HG03095 (cell line): Measurements from ENCODE around the gene SMPD3.
A peak's percentile ranks its signal among the peaks of the same experiment; 100 is the strongest.

Experiments
- ATAC-seq: cut with Tn5 transposase; IDR thresholded peaks from one replicate; pipeline ENCODE4 v1.9.1; 2021; ENCODE audit warnings: moderate library complexity; ENCODE audit not compliant: unreplicated experiment

The SMPD3 gene

GRCh38 chr16:68473358-68474070 lies 25.2 kb upstream of the SMPD3 start:
- ATAC-seq: no peak

DNA sequence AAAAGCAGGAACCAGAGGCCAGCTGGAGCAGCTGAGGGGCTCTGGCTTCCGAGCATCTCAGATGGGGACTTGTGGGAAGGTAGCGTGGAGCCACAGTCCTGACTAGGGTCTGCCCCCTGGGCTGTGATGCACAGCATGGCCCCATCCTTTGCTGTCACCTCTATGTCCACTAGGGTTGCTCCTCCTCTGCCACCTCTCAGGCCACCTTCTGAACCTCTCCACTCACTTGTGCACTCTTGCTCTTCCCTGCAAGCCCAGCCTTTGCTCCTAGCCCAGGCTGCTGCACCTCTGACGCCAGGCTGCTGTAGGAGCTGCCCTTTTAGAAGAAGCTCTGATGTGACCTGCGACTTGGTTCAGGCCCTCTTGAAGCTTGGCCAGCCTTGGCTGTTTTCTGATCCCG lies 24.3 kb upstream of the SMPD3 start:
- ATAC-seq: no peak

DNA sequence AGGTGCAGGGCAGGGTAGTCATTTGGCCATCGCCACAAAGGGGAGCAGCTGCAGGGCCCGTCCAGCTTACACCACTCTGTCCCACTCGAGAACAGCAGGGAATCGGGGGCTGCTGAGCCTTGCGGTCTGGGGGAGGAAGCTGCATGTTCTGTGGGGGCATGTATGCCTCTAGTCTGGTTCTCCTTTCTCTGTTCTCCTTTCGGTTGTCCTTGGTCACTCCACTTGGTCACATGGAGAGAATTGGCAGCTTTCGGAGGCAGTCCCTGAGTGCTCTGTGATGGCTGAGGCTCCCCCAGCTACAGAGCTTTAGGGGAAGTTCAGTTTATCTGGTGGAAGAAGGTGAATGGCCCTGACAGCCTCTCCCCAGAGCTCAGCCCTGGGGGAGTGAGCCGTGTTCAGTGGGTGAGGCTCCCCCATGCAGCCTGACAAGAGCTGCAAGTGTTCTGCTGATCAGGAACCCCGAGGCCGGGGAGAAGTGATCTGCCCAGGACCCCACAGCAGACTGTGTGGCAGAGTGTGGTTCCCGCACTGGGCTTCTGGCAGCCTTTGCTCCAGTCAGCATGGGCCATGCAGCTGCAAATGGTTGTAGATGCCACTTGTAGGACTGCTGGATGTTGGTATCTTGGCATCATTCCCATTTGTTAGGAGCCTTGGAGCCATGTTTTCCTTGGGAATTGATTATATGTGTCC lies 22.3 kb upstream of the SMPD3 start:
- peak; percentile 84 for ATAC-seq

DNA sequence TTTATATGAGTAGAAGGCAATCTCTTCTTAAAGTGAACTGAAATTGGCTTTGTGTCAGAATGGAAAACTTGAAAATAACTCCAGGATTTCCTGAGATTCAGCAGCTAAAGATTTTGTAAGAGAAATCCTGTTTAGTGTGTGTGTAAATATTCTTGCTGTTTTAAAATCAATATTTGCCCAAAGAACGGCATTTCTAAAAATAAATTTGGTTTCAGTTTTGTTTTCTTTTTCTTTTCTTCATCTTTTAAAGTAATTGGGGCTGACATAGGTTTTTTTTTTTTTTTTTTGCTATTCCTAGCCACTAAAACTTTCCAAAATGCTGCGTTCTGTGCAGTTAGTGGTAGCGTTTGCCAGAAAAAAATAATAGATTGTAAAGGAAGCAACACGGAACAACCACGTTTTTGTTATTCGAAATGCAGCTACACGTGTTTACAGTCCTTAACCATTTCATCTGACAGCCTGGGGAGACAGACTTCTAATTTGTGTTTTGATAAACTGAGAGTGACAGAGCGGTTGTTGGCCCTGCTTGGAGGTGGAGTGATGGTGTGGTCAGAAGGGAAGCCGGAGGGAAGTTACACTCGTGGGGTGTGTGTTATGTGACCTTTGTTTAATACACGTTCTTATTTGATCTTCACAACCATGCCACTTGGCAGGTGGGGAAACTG lies 21.6 kb upstream of the SMPD3 start:
- peak; percentile 17 for ATAC-seq

DNA sequence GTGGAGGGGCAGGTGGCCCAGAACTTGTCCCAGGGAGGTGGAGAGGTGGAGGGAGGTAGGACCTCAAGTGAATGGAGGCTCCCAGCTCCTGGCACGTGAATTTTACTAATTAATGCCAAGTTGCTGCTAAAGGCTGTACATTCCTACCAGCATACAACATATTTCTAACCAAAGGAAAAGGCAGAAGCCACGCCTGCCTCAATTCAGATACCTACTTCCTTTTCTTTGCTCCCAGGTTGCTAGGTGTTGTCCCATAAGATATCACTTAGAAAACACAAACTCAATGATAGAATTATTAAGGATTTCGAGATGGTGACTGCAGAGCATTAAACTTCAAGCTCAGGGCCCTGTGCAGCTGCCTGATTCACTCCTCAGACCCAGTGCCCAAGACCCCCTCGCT lies 20.5 kb upstream of the SMPD3 start:
- no peak for ATAC-seq

DNA sequence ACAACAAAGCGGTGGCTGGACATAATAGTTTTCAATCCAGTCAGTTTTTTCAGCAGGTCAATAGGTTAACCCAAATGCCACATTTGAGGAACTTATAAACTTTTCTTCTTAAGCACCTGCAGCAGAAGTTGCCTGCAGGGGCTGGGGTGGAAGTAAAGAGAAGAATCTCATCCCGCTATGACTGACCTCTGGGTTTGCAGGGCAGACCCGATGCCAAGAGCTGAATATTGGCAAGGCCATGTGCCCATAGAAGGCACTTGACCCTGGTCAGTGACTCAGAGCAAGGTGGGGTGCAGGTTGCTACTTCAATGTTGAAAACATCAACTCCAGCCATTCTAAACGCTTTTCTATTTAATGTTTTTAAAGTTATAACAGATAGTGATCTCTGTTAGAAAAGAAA lies 17.9 kb upstream of the SMPD3 start:
- no peak for ATAC-seq

DNA sequence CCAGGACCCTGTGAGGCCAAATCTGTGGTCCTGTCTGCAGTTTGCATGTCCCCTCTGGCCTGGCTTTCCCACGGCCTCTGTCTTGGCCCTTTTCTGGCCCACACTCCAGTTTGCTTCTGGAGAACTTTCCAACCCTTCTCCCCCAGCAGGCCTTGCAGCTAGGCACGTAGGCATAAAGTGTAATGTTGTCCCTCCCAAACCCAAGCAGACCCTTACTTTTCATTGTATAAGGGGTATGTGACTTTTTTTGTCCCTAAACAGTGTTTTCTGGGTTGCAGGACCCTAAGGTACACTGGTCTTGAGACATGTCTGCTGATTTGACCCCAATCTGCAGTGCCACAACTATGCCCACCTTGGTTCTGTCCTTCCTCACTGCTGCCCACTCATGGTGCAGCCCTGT lies 15.6 kb upstream of the SMPD3 start:
- no peak for ATAC-seq

DNA sequence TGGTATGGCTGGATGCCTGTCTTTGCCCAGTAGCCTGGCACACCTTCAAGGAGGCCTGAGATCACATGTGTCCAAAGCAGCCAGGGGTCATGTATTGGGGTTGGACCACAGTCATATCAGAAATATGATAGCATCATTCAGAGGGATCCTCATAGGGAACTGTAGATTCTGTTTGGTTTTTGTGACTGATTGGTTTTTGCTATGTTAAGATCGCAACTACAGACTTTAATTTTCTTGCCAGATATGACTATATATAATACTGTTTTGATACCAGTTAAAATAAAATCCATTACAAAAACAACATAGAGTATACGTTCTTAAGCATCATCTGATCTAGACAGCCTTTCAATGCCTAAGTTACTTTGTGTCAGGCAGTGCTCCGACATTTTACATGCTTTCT lies 11.8 kb upstream of the SMPD3 start:
- no peak for ATAC-seq

DNA sequence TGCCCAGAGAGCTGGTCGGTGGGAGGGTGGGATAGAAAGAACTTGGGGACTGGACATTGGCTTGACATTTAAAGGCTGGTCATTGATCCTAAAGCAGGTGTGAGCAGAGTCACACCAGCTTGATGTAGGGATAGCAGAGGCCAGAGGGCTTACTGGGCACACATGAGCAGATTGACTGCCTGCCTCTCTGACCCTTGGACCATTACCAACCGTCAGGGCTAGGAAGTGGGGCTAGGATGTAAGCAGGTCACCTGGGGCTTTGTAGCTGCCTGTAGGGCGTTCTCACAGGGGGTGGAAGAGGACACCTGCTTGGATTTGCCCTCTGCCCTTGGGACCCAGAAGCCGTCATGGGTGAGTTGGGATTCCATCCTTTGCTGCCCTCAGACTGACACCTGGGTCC lies 11.1 kb upstream of the SMPD3 start:
- no peak for ATAC-seq

GRCh38 chr16:68458551-68458950 lies 10.2 kb upstream of the SMPD3 start:
- ATAC-seq: no peak

GRCh38 chr16:68458101-68458500 lies 9.8 kb upstream of the SMPD3 start:
- no peak for ATAC-seq

GRCh38 chr16:68455631-68456030 lies 7.3 kb upstream of the SMPD3 start:
- ATAC-seq: no peak

DNA sequence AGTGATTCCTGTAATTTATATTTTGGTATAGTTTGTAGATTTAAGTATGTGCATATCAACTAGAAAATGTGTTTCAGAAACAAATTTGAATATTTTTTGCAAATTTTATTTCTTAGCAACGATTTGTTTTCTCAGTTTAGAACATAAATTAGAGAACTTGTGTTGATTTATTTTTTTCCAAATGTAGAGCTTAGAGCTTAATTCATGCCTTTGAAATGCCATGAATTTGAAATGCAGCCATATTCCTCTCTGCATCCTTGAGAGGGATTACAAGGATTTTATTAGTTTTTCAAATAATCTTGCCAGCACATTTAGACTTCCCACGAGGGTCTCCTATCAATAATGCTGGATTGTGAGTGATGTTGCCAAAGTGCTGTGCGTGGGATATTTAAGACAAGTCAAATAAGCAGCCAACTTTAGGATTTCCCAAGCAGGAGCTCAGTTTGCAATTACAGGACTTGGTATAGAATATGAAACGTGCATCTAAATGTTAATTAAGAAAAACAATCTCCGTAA lies 6.7 kb upstream of the SMPD3 start:
- ATAC-seq: no peak

GRCh38 chr16:68453816-68454215 lies 5.5 kb upstream of the SMPD3 start:
- no peak for ATAC-seq

- no peak for ATAC-seq
Observed at GRCh38 chr16:68452176-68452575, 3.9 kb upstream of the SMPD3 start.

GRCh38 chr16:68451676-68452075 lies 3.4 kb upstream of the SMPD3 start:
- ATAC-seq: no peak

DNA sequence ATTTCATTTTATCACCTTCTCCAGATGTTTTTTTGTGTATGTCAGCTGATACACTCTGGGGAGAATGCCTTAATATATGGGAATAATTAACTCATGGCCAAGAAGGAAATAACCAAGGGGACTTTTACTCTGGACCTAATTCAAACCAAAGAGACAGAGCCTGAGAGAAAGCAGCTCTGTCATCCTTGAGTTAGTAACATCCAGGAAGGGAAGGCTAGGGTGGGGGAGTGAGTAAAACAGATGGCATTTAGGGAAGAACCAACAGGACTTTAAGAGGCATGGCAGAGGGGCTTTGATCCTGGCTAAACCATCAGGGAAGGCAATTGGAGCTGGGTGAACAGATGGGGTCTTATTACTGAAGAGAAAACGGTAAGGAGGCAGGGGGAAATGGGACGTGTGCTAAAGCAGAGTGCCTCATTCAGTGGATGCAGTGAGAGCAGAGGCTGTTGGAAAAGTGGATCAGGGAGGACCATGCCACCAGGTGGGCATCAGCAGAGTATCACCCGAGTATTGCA lies 2.5 kb upstream of the SMPD3 start:
- ATAC-seq: no peak

GRCh38 chr16:68447653-68448359 lies 502 bp downstream of the SMPD3 start:
- ATAC-seq: no peak

- no peak for ATAC-seq
Observed at GRCh38 chr16:68446681-68447652, 1.3 kb downstream of the SMPD3 start.

- ATAC-seq: no peak
Observed at GRCh38 chr16:68445458-68445857, 2.9 kb downstream of the SMPD3 start.
